K562 (cell line): ENCODE data around the gene SH3TC2. TPM values are rescaled to one million over a fixed set of nuclear protein-coding genes. Genes with fewer than 3 reads are reported as not detected.

Experiments used
- ETV1 ChIP-seq: fragments of 450-650 bp; conservative IDR thresholded peaks from 2 replicates; pipeline ENCODE4 v1.6.1; 2016; ENCODE audit warnings: missing genetic modification characterization, control low read depth, low read depth, missing compliant biosample characterization
- FOXA3 ChIP-seq, 2 experiments: fragments of 450-650 bp in 1 of 2; sonication (generic) in 1 of 2; formaldehyde crosslinking; IDR thresholded peaks in 1 of 2; conservative IDR thresholded peaks in 1 of 2; 2 replicates each; pipeline versions ENCODE4 v1.4.0 to v1.8.0; 2020 to 2022; ENCODE audit warnings: mild to moderate bottlenecking in 2 of 2, missing genetic modification reagents in 1 of 2
- IRF2 ChIP-seq: sonication (generic); formaldehyde crosslinking; IDR thresholded peaks from 2 replicates; pipeline ENCODE4 v1.8.1; 2022; ENCODE audit warnings: mild to moderate bottlenecking, missing genetic modification reagents
- MCM7 ChIP-seq, 2 experiments: fragments of 450-650 bp; IDR thresholded peaks; 2 replicates each; pipeline ENCODE4 v1.6.1; 2016 to 2018
- NFE2L1 ChIP-seq: fragments of 450-650 bp; IDR thresholded peaks from 2 replicates; pipeline ENCODE4 v1.6.1; 2016; ENCODE audit warnings: missing genetic modification characterization, low read depth, mild to moderate bottlenecking, missing compliant biosample characterization, moderate library complexity, borderline replicate concordance
- SNIP1 ChIP-seq: fragments of 450-650 bp; IDR thresholded peaks from 2 replicates; pipeline ENCODE4 v1.7.1; 2017; ENCODE audit warnings: low read depth, mild to moderate bottlenecking
- SRSF9 ChIP-seq: fragments of 200-400 bp; formaldehyde crosslinking; IDR thresholded peaks from 2 replicates; pipeline ENCODE4 v1.6.1; 2017; ENCODE audit warnings: low read depth, low read length, borderline replicate concordance
- TFE3 ChIP-seq: fragments of 450-650 bp; formaldehyde crosslinking; IDR thresholded peaks from 2 replicates; pipeline ENCODE4 v1.4.0; 2020; ENCODE audit warnings: mild to moderate bottlenecking, mixed read lengths
- TRIM28 ChIP-seq: fragments of 450-650 bp; IDR thresholded peaks from 2 replicates; pipeline ENCODE4 v1.6.1; 2017
- ZNF232 ChIP-seq: sonication (generic); formaldehyde crosslinking; IDR thresholded peaks from 2 replicates; pipeline ENCODE4 v1.8.0; 2022; ENCODE audit warnings: mild to moderate bottlenecking, missing genetic modification reagents
- ZNF639 ChIP-seq, 2 experiments: fragments of 200-800 bp in 1 of 2; sonication (Bioruptor generic) in 1 of 2; sonication (generic) in 1 of 2; formaldehyde crosslinking in 1 of 2; IDR thresholded peaks in 1 of 2; conservative IDR thresholded peaks in 1 of 2; 2 replicates each; pipeline versions ENCODE4 v1.5.0 to v1.6.1; 2016 to 2020; ENCODE audit warnings: missing compliant biosample characterization in 1 of 2, missing genetic modification characterization in 1 of 2, missing genetic modification reagents in 1 of 2
- ZNF707 ChIP-seq: fragments of 250-450 bp; sonication (Bioruptor Pico); conservative IDR thresholded peaks from 2 replicates; pipeline ENCODE4 v1.8.0; 2022; ENCODE audit warnings: inconsistent platforms, mild to moderate bottlenecking, moderate library complexity
- ZSCAN29 ChIP-seq: fragments of 450-650 bp; IDR thresholded peaks from 2 replicates; pipeline ENCODE4 v1.6.1; 2017
- polyA plus RNA-seq, 8 experiments: library from polyadenylated mRNA; depleted of rRNA in 4 of 8; stranded (reverse) in 5 of 8; unstranded in 3 of 8; fragments of >200 nt; fragmentation: Nextera tagmentation in 2 of 8; fragmentation: Illumina TruSeq in 1 of 8; extraction: Ambion mirVana in 2 of 8; extraction: Trizol in 1 of 8; gene quantifications; 2 replicates each; pipeline versions ENCODE4 v1.2.1 to v1.2.3, GENCODE V29; 2011 to 2014; ENCODE audit warnings: inconsistent platforms in 1 of 8, missing spikeins in 1 of 8
- total RNA-seq, 7 experiments: library from RNA; depleted of rRNA in 6 of 7; stranded (reverse); fragments of >200 nt in 6 of 7; fragmentation: Illumina TruSeq in 2 of 7; extraction: Trizol in 2 of 7; gene quantifications; 2 replicates each; pipeline versions ENCODE4 v1.2.1 to v1.2.3, GENCODE V29; 2011 to 2021; ENCODE audit warnings: low replicate concordance in 1 of 7
- TF ChIP-seq, protein P1 (sequence below): sonication (generic); formaldehyde crosslinking; IDR thresholded peaks from 2 replicates; pipeline ENCODE4 v1.8.0; 2023; ENCODE audit warnings: mild to moderate bottlenecking, missing genetic modification reagents
- TF ChIP-seq, protein P2 (sequence below): fragments of 200-800 bp; sonication (Bioruptor generic); IDR thresholded peaks from 2 replicates; pipeline ENCODE4 v1.6.1; 2017; ENCODE audit warnings: missing genetic modification characterization, missing compliant biosample characterization
- TF ChIP-seq, protein P3 (sequence below), 2 experiments: fragments of 450-650 bp in 1 of 2; sonication (generic) in 1 of 2; formaldehyde crosslinking in 1 of 2; IDR thresholded peaks in 1 of 2; conservative IDR thresholded peaks in 1 of 2; 2 replicates each; pipeline versions ENCODE4 v1.6.1 to v1.8.1; 2016 to 2023; ENCODE audit warnings: mild to moderate bottlenecking in 2 of 2, moderate library complexity in 2 of 2, inconsistent platforms in 1 of 2, missing genetic modification reagents in 1 of 2

SH3TC2 gene
- total and polyA plus RNA-seq, 9 of the 15 experiments (the other 6 are each of a cell fraction or from before 2014, with no cell fraction given): 0.03 to 0.80 (median 0.55) TPM; not detected in 1

- TF ChIP-seq, protein P1, sequence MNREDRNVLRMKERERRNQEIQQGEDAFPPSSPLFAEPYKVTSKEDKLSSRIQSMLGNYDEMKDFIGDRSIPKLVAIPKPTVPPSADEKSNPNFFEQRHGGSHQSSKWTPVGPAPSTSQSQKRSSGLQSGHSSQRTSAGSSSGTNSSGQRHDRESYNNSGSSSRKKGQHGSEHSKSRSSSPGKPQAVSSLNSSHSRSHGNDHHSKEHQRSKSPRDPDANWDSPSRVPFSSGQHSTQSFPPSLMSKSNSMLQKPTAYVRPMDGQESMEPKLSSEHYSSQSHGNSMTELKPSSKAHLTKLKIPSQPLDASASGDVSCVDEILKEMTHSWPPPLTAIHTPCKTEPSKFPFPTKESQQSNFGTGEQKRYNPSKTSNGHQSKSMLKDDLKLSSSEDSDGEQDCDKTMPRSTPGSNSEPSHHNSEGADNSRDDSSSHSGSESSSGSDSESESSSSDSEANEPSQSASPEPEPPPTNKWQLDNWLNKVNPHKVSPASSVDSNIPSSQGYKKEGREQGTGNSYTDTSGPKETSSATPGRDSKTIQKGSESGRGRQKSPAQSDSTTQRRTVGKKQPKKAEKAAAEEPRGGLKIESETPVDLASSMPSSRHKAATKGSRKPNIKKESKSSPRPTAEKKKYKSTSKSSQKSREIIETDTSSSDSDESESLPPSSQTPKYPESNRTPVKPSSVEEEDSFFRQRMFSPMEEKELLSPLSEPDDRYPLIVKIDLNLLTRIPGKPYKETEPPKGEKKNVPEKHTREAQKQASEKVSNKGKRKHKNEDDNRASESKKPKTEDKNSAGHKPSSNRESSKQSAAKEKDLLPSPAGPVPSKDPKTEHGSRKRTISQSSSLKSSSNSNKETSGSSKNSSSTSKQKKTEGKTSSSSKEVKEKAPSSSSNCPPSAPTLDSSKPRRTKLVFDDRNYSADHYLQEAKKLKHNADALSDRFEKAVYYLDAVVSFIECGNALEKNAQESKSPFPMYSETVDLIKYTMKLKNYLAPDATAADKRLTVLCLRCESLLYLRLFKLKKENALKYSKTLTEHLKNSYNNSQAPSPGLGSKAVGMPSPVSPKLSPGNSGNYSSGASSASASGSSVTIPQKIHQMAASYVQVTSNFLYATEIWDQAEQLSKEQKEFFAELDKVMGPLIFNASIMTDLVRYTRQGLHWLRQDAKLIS (CRISPR knock-in tag): no peak
- TF ChIP-seq NFE2L1: no peak
- TF ChIP-seq, protein P2, sequence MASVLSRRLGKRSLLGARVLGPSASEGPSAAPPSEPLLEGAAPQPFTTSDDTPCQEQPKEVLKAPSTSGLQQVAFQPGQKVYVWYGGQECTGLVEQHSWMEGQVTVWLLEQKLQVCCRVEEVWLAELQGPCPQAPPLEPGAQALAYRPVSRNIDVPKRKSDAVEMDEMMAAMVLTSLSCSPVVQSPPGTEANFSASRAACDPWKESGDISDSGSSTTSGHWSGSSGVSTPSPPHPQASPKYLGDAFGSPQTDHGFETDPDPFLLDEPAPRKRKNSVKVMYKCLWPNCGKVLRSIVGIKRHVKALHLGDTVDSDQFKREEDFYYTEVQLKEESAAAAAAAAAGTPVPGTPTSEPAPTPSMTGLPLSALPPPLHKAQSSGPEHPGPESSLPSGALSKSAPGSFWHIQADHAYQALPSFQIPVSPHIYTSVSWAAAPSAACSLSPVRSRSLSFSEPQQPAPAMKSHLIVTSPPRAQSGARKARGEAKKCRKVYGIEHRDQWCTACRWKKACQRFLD (CRISPR knock-in tag): no peak; the same call in 1 of the 2 replicates
- TF ChIP-seq ZSCAN29: no peak
- TF ChIP-seq MCM7 (IDR thresholded peaks at IDR 0.05): no peak
- TF ChIP-seq, protein P3, sequence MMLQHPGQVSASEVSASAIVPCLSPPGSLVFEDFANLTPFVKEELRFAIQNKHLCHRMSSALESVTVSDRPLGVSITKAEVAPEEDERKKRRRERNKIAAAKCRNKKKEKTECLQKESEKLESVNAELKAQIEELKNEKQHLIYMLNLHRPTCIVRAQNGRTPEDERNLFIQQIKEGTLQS (IDR thresholded peaks at IDR 0.05): peak; percentile 65; the same call in 1 of the 2 replicates
- TF ChIP-seq, protein P3 (CRISPR knock-in tag; conservative IDR thresholded peaks at IDR 0.05): no peak
- no peak for TF ChIP-seq ZNF232
- TF ChIP-seq TFE3 (CRISPR knock-in tag): no peak
- no peak for TF ChIP-seq ETV1
- TF ChIP-seq SRSF9: no peak
- TF ChIP-seq SNIP1: no peak
- no peak for TF ChIP-seq ZNF707
- no peak for TF ChIP-seq FOXA3 (CRISPR knock-in tag; conservative IDR thresholded peaks at IDR 0.05 in 1 of 2, IDR thresholded peaks at IDR 0.05 in 1 of 2)
- peak in 1 of 2 experiments; percentile 47; a peak in 1 of 4 replicates for TF ChIP-seq ZNF639 (CRISPR knock-in tag; conservative IDR thresholded peaks at IDR 0.05 in 1 of 2, IDR thresholded peaks at IDR 0.05 in 1 of 2)
- no peak for TF ChIP-seq TRIM28
- no peak for TF ChIP-seq IRF2 (CRISPR knock-in tag)
Observed at GRCh38 chr5:149046196-149046829, 16.5 kb downstream of the SH3TC2 start (continued).
